ENCODE results near the gene GSTCD.
"Not testable (repeated sequence)": the region's sequence is repeated elsewhere in the genome, so short reads cannot be mapped to it uniquely, and the experiment has no call there.

Gene GSTCD

GRCh38 chr4:105715692-105716278 is 7.2 kb downstream of the GSTCD start:
- DNase-seq (ENCODE audit: low spot score): peak; percentile 27

- DNase-seq (ENCODE audit: low spot score): no peak
These were observed 10.6 kb downstream of the GSTCD start for GRCh38 chr4:105719204-105719603.

GRCh38 chr4:105725623-105726022 is 17.0 kb downstream of the GSTCD start:
- no peak for DNase-seq (ENCODE audit: low spot score)

- not testable (repeated sequence) for DNase-seq (ENCODE audit: low spot score)
These were observed 21.3 kb downstream of the GSTCD start for GRCh38 chr4:105729895-105730294.

- not testable (repeated sequence) for DNase-seq (ENCODE audit: low spot score)
These were observed 26.6 kb downstream of the GSTCD start for GRCh38 chr4:105735217-105735616.

- no peak for DNase-seq (ENCODE audit: low spot score)
These were observed 33.0 kb downstream of the GSTCD start for GRCh38 chr4:105741548-105741947.

GRCh38 chr4:105748222-105748621 is 39.6 kb downstream of the GSTCD start:
- DNase-seq (ENCODE audit: low spot score): no peak

- DNase-seq (ENCODE audit: low spot score): no peak
These were observed 43.2 kb downstream of the GSTCD start for GRCh38 chr4:105751718-105752299.

- DNase-seq (ENCODE audit: low spot score): no peak
These were observed 44.8 kb downstream of the GSTCD start for GRCh38 chr4:105753361-105753760.

- DNase-seq (ENCODE audit: low spot score): no peak
These were observed 46.8 kb downstream of the GSTCD start for GRCh38 chr4:105755375-105755774.

GRCh38 chr4:105758958-105759357 is 50.4 kb downstream of the GSTCD start:
- DNase-seq (ENCODE audit: low spot score): no peak

GRCh38 chr4:105765690-105766407 is 57.3 kb downstream of the GSTCD start:
- DNase-seq (ENCODE audit: low spot score): no peak

- no peak for DNase-seq (ENCODE audit: low spot score)
These were observed 59.0 kb downstream of the GSTCD start for GRCh38 chr4:105767579-105767978.

GRCh38 chr4:105770524-105770923 is 61.9 kb downstream of the GSTCD start:
- not testable (repeated sequence) for DNase-seq (ENCODE audit: low spot score)

GRCh38 chr4:105772065-105772464 is 63.5 kb downstream of the GSTCD start:
- DNase-seq (ENCODE audit: low spot score): not testable (repeated sequence)

GRCh38 chr4:105775760-105776415 is 67.3 kb downstream of the GSTCD start:
- not testable (repeated sequence) for DNase-seq (ENCODE audit: low spot score)

- DNase-seq (ENCODE audit: low spot score): no peak
These were observed 71.6 kb downstream of the GSTCD start for GRCh38 chr4:105780176-105780575.

- DNase-seq (ENCODE audit: low spot score): no peak
These were observed 76.2 kb downstream of the GSTCD start for GRCh38 chr4:105784761-105785160.

- DNase-seq (ENCODE audit: low spot score): no peak
These were observed 77.2 kb downstream of the GSTCD start for GRCh38 chr4:105785792-105786191.

- DNase-seq (ENCODE audit: low spot score): no peak
These were observed 78.2 kb downstream of the GSTCD start for GRCh38 chr4:105786748-105787147.

GRCh38 chr4:105797225-105797624 is 88.6 kb downstream of the GSTCD start:
- no peak for DNase-seq (ENCODE audit: low spot score)

GRCh38 chr4:105805501-105806120 is 97.0 kb downstream of the GSTCD start:
- DNase-seq (ENCODE audit: low spot score): no peak
